H1 (cell line): ENCODE results near the gene CGNL1. TPM values are rescaled to one million over a fixed set of nuclear protein-coding genes. Genes with fewer than 3 reads are reported as not detected.

Experiments used
- CTCF ChIA-PET: fragments of 300-600 bp; sonication (Branson Sonifier 250); formaldehyde crosslinking; loops from one replicate; lab custom pipeline; 2021; ENCODE audit not compliant: partially characterized antibody; lab: Charles Lee
- POLR2A ChIA-PET: fragments of 300-600 bp; sonication (Branson Sonifier 250); formaldehyde crosslinking; loops from one replicate; lab custom pipeline; 2021; ENCODE audit warnings: inconsistent platforms; ENCODE audit not compliant: partially characterized antibody; lab: Charles Lee
- DNase-seq, 2 experiments: peaks; one replicate each; pipeline versions ENCODE4 v3.0.0 to v3.0.0-alpha.2; 2010 to 2022; ENCODE audit warnings: low spot score in 2 of 2, low read depth in 1 of 2, mixed read lengths in 1 of 2
- FAIRE-seq: peaks from 2 replicates; lab custom pipeline; 2011; peaks lifted over from hg19 to GRCh38; lab: Jason Lieb, UNC
- H2AFZ ChIP-seq: 2 replicates; pipeline ENCODE4 v1.8.1; 2012; ENCODE audit warnings: low read length, inconsistent platforms
- H2AK5ac ChIP-seq: 2 replicates; pipeline ENCODE4 v1.6.1; 2013; ENCODE audit warnings: low read depth, low read length
- H2BK120ac ChIP-seq: replicated peaks from 2 replicates; pipeline ENCODE3; 2013; ENCODE audit warnings: low read depth, low read length, inconsistent platforms
- H2BK12ac ChIP-seq: 2 replicates; pipeline ENCODE4 v1.6.1; 2013; ENCODE audit warnings: low read depth, low read length
- H2BK15ac ChIP-seq: 2 replicates; pipeline ENCODE4 v1.6.1; 2013; ENCODE audit warnings: low read length
- H2BK20ac ChIP-seq: 2 replicates; pipeline ENCODE4 v1.6.1; 2013; ENCODE audit warnings: low read length
- H2BK5ac ChIP-seq: 2 replicates; pipeline ENCODE4 v1.6.1; 2013; ENCODE audit warnings: low read depth, low read length
- H3K14ac ChIP-seq: 2 replicates; pipeline ENCODE4 v1.6.1; 2013; ENCODE audit warnings: inconsistent platforms; ENCODE audit not compliant: insufficient read length
- H3K18ac ChIP-seq: 2 replicates; pipeline ENCODE4 v1.6.1; 2013; ENCODE audit warnings: low read length; ENCODE audit errors: extremely low read depth
- H3K23ac ChIP-seq: 2 replicates; pipeline ENCODE4 v1.6.1; 2013; ENCODE audit warnings: inconsistent platforms; ENCODE audit not compliant: insufficient read length
- H3K23me2 ChIP-seq: 2 replicates; pipeline ENCODE4 v1.6.1; 2013; ENCODE audit warnings: low read depth, low read length
- H3K27ac ChIP-seq: 2 replicates; pipeline ENCODE4 v1.6.1; 2011; ENCODE audit warnings: low read depth, low read length, inconsistent platforms
- H3K27me3 ChIP-seq, 4 experiments: replicated peaks in 1 of 4; 1 replicate in 1 of 4; 2 replicates in 3 of 4; pipeline versions ENCODE4 v1.6.1 to v1.8.1; 2011 to 2013; ENCODE audit warnings: low read length in 3 of 4, mild to moderate bottlenecking in 3 of 4, inconsistent platforms in 2 of 4, mixed read lengths in 2 of 4, moderate library complexity in 1 of 4; ENCODE audit not compliant: control insufficient read depth in 3 of 4, insufficient read depth in 3 of 4; ENCODE audit errors: extremely low read depth in 1 of 4
- H3K36me3 ChIP-seq, 4 experiments: 2 replicates each; pipeline versions ENCODE4 v1.6.1 to v1.8.1; 2011 to 2013; ENCODE audit warnings: mild to moderate bottlenecking in 4 of 4, low read length in 3 of 4, moderate library complexity in 2 of 4, control low read depth in 1 of 4, inconsistent platforms in 1 of 4; ENCODE audit not compliant: insufficient read depth in 4 of 4, control insufficient read depth in 2 of 4
- H3K4ac ChIP-seq: replicated peaks from 2 replicates; pipeline ENCODE3; 2013; ENCODE audit warnings: low read length, low read depth, mixed read lengths, inconsistent platforms; ENCODE audit not compliant: insufficient read length
- H3K4me1 ChIP-seq, 4 experiments: replicated peaks in 1 of 4; 1 replicate in 1 of 4; 2 replicates in 3 of 4; pipeline versions ENCODE4 v1.6.1 to v1.8.1; 2011 to 2013; ENCODE audit warnings: low read length in 3 of 4, inconsistent platforms in 2 of 4, mixed read lengths in 1 of 4; ENCODE audit not compliant: insufficient read depth in 4 of 4, control insufficient read depth in 3 of 4
- H3K4me2 ChIP-seq, 2 experiments: 2 replicates each; pipeline versions ENCODE4 v1.6.1 to v1.8.1; 2011 to 2013; ENCODE audit warnings: low read depth in 2 of 2, low read length in 2 of 2, control low read depth in 1 of 2, inconsistent platforms in 1 of 2, mild to moderate bottlenecking in 1 of 2; ENCODE audit not compliant: insufficient read depth in 1 of 2
- H3K4me3 ChIP-seq, 4 experiments: fragments of 200-600, 300-600 bp in 1 of 4; sonication (generic), shearing (Covaris generic), sonication (Bioruptor Twin) in 1 of 4; 2 replicates each; pipeline versions ENCODE4 v1.5.1 to v1.8.1; 2011 to 2016; ENCODE audit warnings: low read length in 4 of 4, low read depth in 3 of 4, control low read depth in 2 of 4, inconsistent platforms in 2 of 4, mild to moderate bottlenecking in 2 of 4, mixed read lengths in 1 of 4, moderate library complexity in 1 of 4; ENCODE audit not compliant: insufficient read depth in 2 of 4; ENCODE audit errors: extremely low read depth in 1 of 4
- H3K56ac ChIP-seq: replicated peaks from 2 replicates; pipeline ENCODE3; 2013; ENCODE audit warnings: low read depth, mild to moderate bottlenecking, mixed read lengths, low read length, inconsistent platforms; ENCODE audit not compliant: insufficient read length
- H3K79me1 ChIP-seq: 2 replicates; pipeline ENCODE4 v1.6.1; 2013; ENCODE audit warnings: low read depth, low read length, control low read depth
- H3K79me2 ChIP-seq, 2 experiments: 2 replicates each; pipeline versions ENCODE4 v1.6.1 to v1.8.1; 2012 to 2013; ENCODE audit warnings: low read length in 2 of 2, mild to moderate bottlenecking in 2 of 2, inconsistent platforms in 1 of 2; ENCODE audit not compliant: insufficient read depth in 2 of 2, control insufficient read depth in 1 of 2
- H3K9ac ChIP-seq, 4 experiments: replicated peaks in 1 of 4; 1 replicate in 1 of 4; 2 replicates in 3 of 4; pipeline versions ENCODE4 v1.6.1 to v1.8.1; 2011 to 2013; ENCODE audit warnings: low read depth in 3 of 4, low read length in 3 of 4, control low read depth in 2 of 4, mild to moderate bottlenecking in 2 of 4, moderate library complexity in 2 of 4, inconsistent platforms in 1 of 4; ENCODE audit errors: extremely low read depth in 1 of 4
- H3K9me3 ChIP-seq, 2 experiments: 2 replicates each; pipeline versions ENCODE4 v1.6.1 to v1.8.1; 2012 to 2013; ENCODE audit warnings: mild to moderate bottlenecking in 2 of 2, moderate library complexity in 2 of 2, control low read depth in 1 of 2, inconsistent platforms in 1 of 2, low read depth in 1 of 2, low read length in 1 of 2, mixed read lengths in 1 of 2; ENCODE audit not compliant: insufficient read depth in 2 of 2
- H4K20me1 ChIP-seq, 2 experiments: replicated peaks in 1 of 2; 2 replicates each; pipeline versions ENCODE3 to v1.8.1; 2011 to 2013; ENCODE audit warnings: inconsistent platforms in 2 of 2, low read length in 2 of 2, mild to moderate bottlenecking in 1 of 2; ENCODE audit not compliant: insufficient read depth in 2 of 2, control insufficient read depth in 1 of 2
- H4K5ac ChIP-seq: 2 replicates; pipeline ENCODE4 v1.6.1; 2013; ENCODE audit warnings: low read length, low read depth, mixed read lengths, inconsistent platforms; ENCODE audit not compliant: insufficient read length
- H4K8ac ChIP-seq: 2 replicates; pipeline ENCODE4 v1.8.0; 2013; ENCODE audit warnings: mild to moderate bottlenecking, moderate library complexity, low read length, inconsistent platforms; ENCODE audit not compliant: insufficient read depth; ENCODE audit errors: extremely low read depth
- H4K91ac ChIP-seq: replicated peaks from 2 replicates; pipeline ENCODE3; 2013; ENCODE audit warnings: low read length, mixed read lengths, inconsistent platforms; ENCODE audit not compliant: insufficient read length
- ASH2L ChIP-seq: fragments of 200-600, 300-600 bp; sonication (generic); IDR thresholded peaks from one replicate; pipeline ENCODE4 v1.7.1; 2017; ENCODE audit warnings: low read length
- CHD2 ChIP-seq: IDR thresholded peaks from 2 replicates; pipeline ENCODE4 v1.6.1; 2012; ENCODE audit warnings: low read length, improper control_type of control experiment
- EZH2 ChIP-seq: fragments of 200-600 bp; sonication (generic); IDR thresholded peaks from 2 replicates; pipeline ENCODE4 v1.7.1; 2012; ENCODE audit warnings: low read depth, mild to moderate bottlenecking, moderate library complexity, low read length, inconsistent platforms; ENCODE audit not compliant: severe bottlenecking
- FOSL1 ChIP-seq: IDR thresholded peaks from 2 replicates; pipeline ENCODE4 v1.6.1; 2011; ENCODE audit warnings: mild to moderate bottlenecking, low read depth, low read length, moderate library complexity; ENCODE audit not compliant: insufficient read depth
- GABPA ChIP-seq: IDR thresholded peaks from 2 replicates; pipeline ENCODE4 v1.6.1; 2011; ENCODE audit warnings: mild to moderate bottlenecking, low read length, moderate library complexity, borderline replicate concordance; ENCODE audit not compliant: insufficient read depth
- HDAC2 ChIP-seq, 2 experiments: fragments of 300-600 bp in 1 of 2; sonication (generic) in 1 of 2; IDR thresholded peaks; 2 replicates each; pipeline ENCODE4 v1.6.1; 2011 to 2012; ENCODE audit warnings: low read depth in 2 of 2, low read length in 2 of 2, mild to moderate bottlenecking in 2 of 2, moderate library complexity in 2 of 2, borderline replicate concordance in 1 of 2, inconsistent platforms in 1 of 2
- NANOG ChIP-seq: IDR thresholded peaks from 2 replicates; pipeline ENCODE4 v1.6.1; 2011; ENCODE audit warnings: low read length, low read depth, mild to moderate bottlenecking, inconsistent platforms; ENCODE audit not compliant: insufficient read depth, poor library complexity, severe bottlenecking
- PHF8 ChIP-seq: fragments of 200-600 bp; sonication (generic); conservative IDR thresholded peaks from 2 replicates; pipeline ENCODE4 v1.7.1; 2012; ENCODE audit warnings: low read depth, mild to moderate bottlenecking, inconsistent platforms, low read length, moderate library complexity
- RAD21 ChIP-seq, 2 experiments: IDR thresholded peaks in 1 of 2; conservative IDR thresholded peaks in 1 of 2; 2 replicates each; pipeline ENCODE4 v1.6.1; 2011; ENCODE audit warnings: low read depth in 2 of 2, low read length in 2 of 2, improper control_type of control experiment in 1 of 2, inconsistent platforms in 1 of 2, mild to moderate bottlenecking in 1 of 2, moderate library complexity in 1 of 2
- RBBP5 ChIP-seq: IDR thresholded peaks from 2 replicates; pipeline ENCODE4 v1.7.1; 2012; ENCODE audit warnings: low read depth, mild to moderate bottlenecking, inconsistent platforms, low read length, moderate library complexity, borderline replicate concordance
- SIRT6 ChIP-seq: IDR thresholded peaks from one replicate; pipeline ENCODE4 v1.7.1; 2012; ENCODE audit warnings: low read length, inconsistent platforms
- SP4 ChIP-seq: IDR thresholded peaks from 2 replicates; pipeline ENCODE4 v1.6.1; 2012; ENCODE audit warnings: low read length, inconsistent platforms
- TAF1 ChIP-seq: IDR thresholded peaks from 2 replicates; pipeline ENCODE4 v1.6.1; 2011; ENCODE audit warnings: mild to moderate bottlenecking, low read depth, low read length
- YY1 ChIP-seq: IDR thresholded peaks from 2 replicates; pipeline ENCODE4 v1.6.1; 2011; ENCODE audit warnings: low read depth, mild to moderate bottlenecking, low read length
- WGBS, 2 experiments: shearing (Covaris generic) in 1 of 2; methylation state at CpG; one replicate each; pipeline versions ENCODE4 v1.1.6 to v1.1.7; 2013 to 2015; ENCODE audit warnings: low lambda C conversion rate in 2 of 2, mixed read lengths in 2 of 2, inconsistent platforms in 1 of 2, low coverage in 1 of 2, missing lambda C conversion rate in 1 of 2; ENCODE audit not compliant: insufficient replicate concordance in 2 of 2, insufficient coverage in 1 of 2, insufficient read length in 1 of 2; ENCODE audit errors: extremely low coverage in 1 of 2, missing lambda C conversion rate in 1 of 2; 5-methylcytosine and 5-hydroxymethylcytosine counted together
- polyA plus RNA-seq, 7 experiments: library from polyadenylated mRNA; depleted of rRNA in 3 of 7; stranded (reverse) in 5 of 7; unstranded in 2 of 7; fragments of >200 nt in 5 of 7; fragments of 200-250 nt in 2 of 7; gene quantifications; 1 replicate in 5 of 7; 2 replicates in 1 of 7; 4 replicates in 1 of 7; pipeline versions ENCODE4 v1.2.1 to v1.2.3, GENCODE V29; 2011 to 2013; ENCODE audit warnings: missing spikeins in 2 of 7, mixed read lengths in 2 of 7
- total RNA-seq: library from RNA; stranded (reverse); fragmentation: NEBNext Ultra II Directional; extraction: Animal tissue kit (Norgen Biotek cat#: 25700); gene quantifications from 2 replicates; pipeline ENCODE4 v1.2.1, GENCODE V29; 2021

Gene CGNL1
- total and polyA plus RNA-seq, 2 of the 8 experiments (the other 6 are each of a cell fraction or from before 2014, with no cell fraction given): 21.8 to 75.6 TPM

- H2BK5ac ChIP-seq: no peak overlapping the region
- H4K5ac ChIP-seq: no peak overlapping the region
- no peak overlapping the region for H3K23ac ChIP-seq
- no peak overlapping the region; a peak in 1 of 7 replicates for H3K9ac ChIP-seq
- no peaks in the 10 kb centered on the region for H3K36me3 ChIP-seq
- no peak overlapping the region for H2BK120ac ChIP-seq
- H2BK12ac ChIP-seq: no peak overlapping the region
- CTCF ChIA-PET: interaction anchor here (0.7 to 3.7 kb wide), 12 partner anchors 9 to 508 kb away, joined by 3 to 20 read pairs (median 4); no protein-coding TSS in a partner anchor
- H2AFZ ChIP-seq: no peak overlapping the region
- H3K4me2 ChIP-seq: no peak overlapping the region
- no peak overlapping the region for H4K8ac ChIP-seq
- no peaks in the 10 kb centered on the region for H3K79me1 ChIP-seq
- no peak overlapping the region for H3K27ac ChIP-seq
- POLR2A ChIA-PET: no interaction called here
- H3K4me1 ChIP-seq: peaks cover 1 to 4% (median 2%) of the 10 kb centered on the region in 4 experiments; a peak in 3 of 7 replicates
- no peak overlapping the region for H2AK5ac ChIP-seq
- no peak for FAIRE-seq
- no peak overlapping the region for H2BK15ac ChIP-seq
- H4K20me1 ChIP-seq: no peaks in the 10 kb centered on the region
- no peak overlapping the region for H3K18ac ChIP-seq
- no peak overlapping the region for H3K4me3 ChIP-seq
- no peaks in the 10 kb centered on the region for H3K79me2 ChIP-seq
- no peak overlapping the region for H3K56ac ChIP-seq
- H3K23me2 ChIP-seq: no peaks in the 10 kb centered on the region; the same call in 1 of the 2 replicates
- DNase-seq: no peak
- H3K14ac ChIP-seq: no peak overlapping the region
- no peak overlapping the region for H4K91ac ChIP-seq
- no peaks in the 10 kb centered on the region for H3K9me3 ChIP-seq
- no peak overlapping the region for H3K4ac ChIP-seq
- no peak overlapping the region for H2BK20ac ChIP-seq
- WGBS, 2 experiments: 85% methylated on average over 6 of the region's 6 CpGs; no CpG with 5 or more reads in 1 of the 2 experiments
- no peaks in the 10 kb centered on the region for H3K27me3 ChIP-seq
- TF ChIP-seq HDAC2 (IDR thresholded peaks at IDR 0.05; ENCODE audit: borderline replicate concordance in 1 of 2, low read depth in 2 of 2, low read length in 2 of 2) (no peak), SIRT6 (no peak), FOSL1 (no peak), PHF8 (no peak), NANOG (no peak), GABPA (no peak), SP4 (no peak), CHD2 (no peak), ASH2L (no peak), RAD21 (IDR thresholded peaks at IDR 0.05 in 1 of 2, conservative IDR thresholded peaks at IDR 0.05 in 1 of 2; ENCODE audit: low read depth in 2 of 2, low read length in 2 of 2) (no peak), RBBP5 (no peak), TAF1 (no peak), YY1 (no peak), EZH2 (no peak)
These were observed 187.1 kb downstream of the CGNL1 start for GRCh38 chr15:57563416-57563815.
